BJ (cell line): ENCODE measurements around the gene LRP8. TPM values are rescaled to one million over a fixed set of nuclear protein-coding genes. Genes with fewer than 3 reads are reported as not detected.
A peak's percentile ranks its signal among the peaks of the same experiment; 100 is the strongest.

Experiments used
- CTCF ChIA-PET: fragments of 350-600 bp; formaldehyde crosslinking; extraction: SDS; loops from one replicate; lab custom pipeline; 2021; ENCODE audit warnings: antibody characterized with exemption, inconsistent platforms; lab: Yijun Ruan, JAX
- POLR2A ChIA-PET: fragments of 300-600 bp; sonication (Branson Sonifier 250); formaldehyde crosslinking; extraction: SDS; loops from one replicate; lab custom pipeline; 2021; ENCODE audit warnings: antibody characterized with exemption; lab: Charles Lee
- DNase-seq: peaks from one replicate; pipeline ENCODE4 v3.0.0-alpha.2; 2011; ENCODE audit warnings: low read depth
- H3K27me3 ChIP-seq: 2 replicates; pipeline ENCODE4 v1.6.0; 2011; ENCODE audit warnings: low read length; ENCODE audit not compliant: control insufficient read depth, insufficient read depth
- H3K36me3 ChIP-seq: 2 replicates; pipeline ENCODE4 v1.5.1; 2011; ENCODE audit warnings: low read length; ENCODE audit not compliant: control insufficient read depth, insufficient read depth
- H3K4me3 ChIP-seq: 2 replicates; pipeline ENCODE4 v1.5.1; 2011; ENCODE audit warnings: low read depth, mild to moderate bottlenecking, control low read depth, low read length
- polyA plus RNA-seq: library from polyadenylated mRNA; depleted of rRNA; stranded (reverse); fragments of >200 nt; gene quantifications from 2 replicates; pipeline ENCODE4 v1.2.3, GENCODE V29; 2011
- TF ChIP-seq, protein P1 (sequence below): IDR thresholded peaks from 2 replicates; pipeline ENCODE4 v1.5.1; 2011; ENCODE audit warnings: low read depth, mild to moderate bottlenecking, control low read depth, inconsistent platforms, low read length, moderate library complexity; ENCODE audit not compliant: insufficient read depth

Gene LRP8
- polyA plus RNA-seq, 1 experiment = 18.2 TPM

DNA sequence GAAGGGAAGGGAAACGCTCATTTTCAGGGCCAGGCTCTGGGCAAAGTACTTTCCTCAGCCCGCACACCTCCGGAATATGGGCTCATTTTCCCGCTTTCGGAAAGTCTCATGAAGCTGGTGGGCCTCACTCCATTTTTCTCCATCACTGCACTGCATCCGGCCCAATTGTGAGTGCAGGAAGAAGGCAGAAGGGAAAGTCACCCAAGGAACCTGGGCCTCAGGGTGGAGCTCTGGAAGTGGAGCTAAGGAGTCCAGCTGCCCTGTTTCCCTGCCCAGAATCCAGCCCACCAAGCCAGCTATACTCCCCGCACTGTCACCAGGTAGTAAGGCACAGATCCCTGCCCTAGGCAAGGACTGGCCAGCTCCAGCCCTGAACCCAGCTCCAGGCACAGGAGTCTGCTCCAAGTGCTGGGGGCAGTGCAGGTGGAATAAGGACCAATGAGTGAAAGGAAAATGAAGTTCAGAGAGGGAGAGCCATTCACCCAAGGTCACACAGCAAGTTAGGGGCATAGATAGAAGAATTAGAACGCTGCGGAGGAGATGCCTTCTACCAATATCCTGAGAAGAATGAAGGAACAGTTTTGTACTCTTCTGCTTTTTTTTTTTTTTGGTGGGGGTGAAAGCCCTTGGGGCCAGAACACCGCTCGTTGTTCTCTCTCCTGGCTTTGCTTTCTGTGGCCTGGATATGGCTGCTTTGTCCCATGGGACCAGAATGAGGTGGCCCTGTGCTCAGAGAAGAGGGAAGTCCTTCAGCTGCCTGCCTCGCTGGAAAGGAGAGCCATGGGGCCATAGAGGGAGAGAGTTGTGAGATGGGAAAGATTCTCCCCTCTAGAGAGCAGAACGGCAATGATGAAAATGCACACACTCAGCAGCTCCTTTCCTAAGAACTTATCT, 10.0 kb downstream of the LRP8 start:
- DNase-seq = no peak

DNA sequence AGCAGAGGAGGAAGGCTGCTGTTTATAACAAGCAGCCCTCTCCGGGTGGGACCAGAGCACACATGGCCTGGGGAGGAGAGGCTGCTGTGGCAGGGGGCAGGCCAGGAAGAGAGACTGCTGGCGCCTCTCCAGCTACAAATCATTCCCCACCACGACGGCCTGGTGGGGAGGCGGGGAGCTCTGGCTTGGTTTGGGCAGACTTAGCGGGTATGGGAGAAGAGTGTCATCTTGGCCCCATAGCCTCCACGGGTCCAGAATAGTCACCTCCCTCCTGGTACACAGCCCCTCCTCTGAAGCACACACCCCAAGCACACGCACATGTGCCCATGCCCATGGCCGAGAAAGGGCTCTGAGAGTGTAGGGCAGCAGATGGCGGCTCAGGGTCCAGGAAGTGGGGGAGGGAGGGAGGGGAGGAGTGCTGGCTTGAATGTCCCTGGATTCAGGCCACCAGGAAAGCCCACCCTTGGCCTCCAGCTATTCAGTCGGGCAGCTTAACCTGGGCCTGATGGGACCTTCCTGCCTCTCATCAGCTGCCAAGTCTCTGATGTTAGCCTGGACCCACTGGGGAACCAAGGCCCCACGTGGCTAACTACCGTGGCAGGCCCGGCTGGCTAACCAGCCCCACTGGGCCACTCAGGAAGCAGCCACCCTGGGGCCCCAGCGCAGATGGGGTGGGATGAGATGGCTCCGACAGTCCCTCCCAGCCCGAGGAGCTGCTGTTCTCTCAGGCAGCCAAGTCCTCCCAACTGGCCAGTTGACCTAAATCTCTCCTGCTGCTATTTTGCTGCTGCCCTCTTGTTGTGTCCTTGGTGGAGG, 10.9 kb downstream of the LRP8 start:
- no peaks in the 10 kb centered on the region for H3K27me3 ChIP-seq
- H3K36me3 ChIP-seq = no peaks in the 10 kb centered on the region; the same call in none of the 2 replicates
- no peak for DNase-seq
- CTCF ChIA-PET = interaction anchor here (1.0 to 1.4 kb wide), 2 partner anchors 38 to 76 kb away, joined by 3 to 6 read pairs; no protein-coding TSS in a partner anchor
- TF ChIP-seq, protein P1, sequence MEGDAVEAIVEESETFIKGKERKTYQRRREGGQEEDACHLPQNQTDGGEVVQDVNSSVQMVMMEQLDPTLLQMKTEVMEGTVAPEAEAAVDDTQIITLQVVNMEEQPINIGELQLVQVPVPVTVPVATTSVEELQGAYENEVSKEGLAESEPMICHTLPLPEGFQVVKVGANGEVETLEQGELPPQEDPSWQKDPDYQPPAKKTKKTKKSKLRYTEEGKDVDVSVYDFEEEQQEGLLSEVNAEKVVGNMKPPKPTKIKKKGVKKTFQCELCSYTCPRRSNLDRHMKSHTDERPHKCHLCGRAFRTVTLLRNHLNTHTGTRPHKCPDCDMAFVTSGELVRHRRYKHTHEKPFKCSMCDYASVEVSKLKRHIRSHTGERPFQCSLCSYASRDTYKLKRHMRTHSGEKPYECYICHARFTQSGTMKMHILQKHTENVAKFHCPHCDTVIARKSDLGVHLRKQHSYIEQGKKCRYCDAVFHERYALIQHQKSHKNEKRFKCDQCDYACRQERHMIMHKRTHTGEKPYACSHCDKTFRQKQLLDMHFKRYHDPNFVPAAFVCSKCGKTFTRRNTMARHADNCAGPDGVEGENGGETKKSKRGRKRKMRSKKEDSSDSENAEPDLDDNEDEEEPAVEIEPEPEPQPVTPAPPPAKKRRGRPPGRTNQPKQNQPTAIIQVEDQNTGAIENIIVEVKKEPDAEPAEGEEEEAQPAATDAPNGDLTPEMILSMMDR = no peak
- H3K4me3 ChIP-seq = no peak overlapping the region
- POLR2A ChIA-PET = no interaction called here

More for the DNA sequence above, 10.0 kb downstream of the LRP8 start:
- Histone ChIP-seq H3K27me3 (no peaks in the 10 kb centered on the region), H3K36me3 (no peaks in the 10 kb centered on the region; the same call in none of the 2 replicates), H3K4me3 (no peak overlapping the region)
- TF ChIP-seq, protein P1 = no peak
- ChIA-PET CTCF (interaction anchor here (0.9 to 1.4 kb wide), 3 partner anchors 12 to 75 kb away, joined by 3 to 6 read pairs (median 3); no protein-coding TSS in a partner anchor), POLR2A (no interaction called here)

DNA sequence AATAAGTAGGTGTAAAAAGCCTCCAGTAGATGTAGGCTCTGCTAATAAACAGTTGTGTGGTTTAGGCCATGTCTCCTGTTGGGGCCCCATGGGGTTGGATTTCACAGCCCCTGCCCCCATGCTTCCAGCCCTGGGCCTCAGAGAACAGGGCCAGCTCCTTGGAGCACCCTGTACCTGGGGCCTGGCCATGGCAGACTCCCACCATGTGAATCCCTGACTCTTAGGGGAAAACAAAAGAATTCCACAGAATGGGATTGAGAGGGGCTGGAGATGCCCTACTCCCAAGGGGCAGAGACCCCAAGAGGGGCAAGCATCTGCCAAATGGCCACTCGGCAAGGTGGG, 11.5 kb downstream of the LRP8 start:
- TF ChIP-seq, protein P1 = no peak
- CTCF ChIA-PET = interaction anchor here (1.0 to 1.4 kb wide), 2 partner anchors 38 to 77 kb away, joined by 3 to 6 read pairs; no protein-coding TSS in a partner anchor
- Histone ChIP-seq H3K4me3 (no peak overlapping the region), H3K36me3 (no peaks in the 10 kb centered on the region; the same call in none of the 2 replicates), H3K27me3 (no peaks in the 10 kb centered on the region)
- POLR2A ChIA-PET = no interaction called here
- DNase-seq = no peak

DNA sequence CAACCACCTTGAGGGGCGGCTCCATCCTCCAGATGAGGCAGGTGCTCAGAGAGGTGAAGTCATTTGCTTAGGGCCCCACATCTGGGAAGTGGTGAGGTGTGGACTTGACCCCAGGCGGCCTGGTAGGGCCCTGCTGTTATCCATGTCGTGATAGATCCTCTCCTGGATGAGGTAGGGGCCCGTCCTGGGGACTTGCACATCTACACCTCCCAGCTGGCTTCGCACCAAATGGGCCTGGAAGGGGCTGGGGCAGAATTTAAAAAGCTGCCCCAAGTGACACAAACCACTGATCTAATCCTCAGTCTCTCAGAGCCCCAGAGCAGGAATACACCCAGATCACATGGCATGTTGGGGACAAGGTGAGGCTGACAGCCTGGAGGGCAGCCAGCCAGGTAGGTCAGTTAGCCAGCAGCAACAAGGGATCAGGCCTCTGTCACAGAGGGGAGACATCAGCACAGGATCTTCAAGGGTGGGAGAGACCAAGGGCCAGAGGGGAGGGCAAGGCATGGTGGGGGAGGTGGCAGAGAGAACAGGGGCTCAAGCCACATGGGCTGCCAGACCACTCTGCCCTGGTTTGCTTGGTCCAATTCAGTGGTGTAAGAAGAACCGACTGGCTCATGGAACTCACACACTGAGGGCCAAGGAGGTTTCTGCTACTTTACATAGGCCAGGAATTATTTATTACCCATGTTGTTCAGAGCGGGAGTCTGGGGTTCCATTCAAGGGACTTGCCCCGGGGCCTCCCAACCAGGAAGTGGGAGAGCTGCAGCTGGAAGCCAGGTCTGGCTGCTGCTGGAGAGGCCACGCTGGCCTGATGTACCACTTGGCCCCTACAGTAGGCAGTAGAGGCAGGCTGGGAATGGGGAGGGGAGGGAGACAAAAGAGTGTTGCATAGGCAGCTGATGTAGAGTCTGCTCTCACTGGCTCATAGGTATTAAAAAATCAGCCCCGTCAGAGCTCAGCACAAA, 12.1 kb downstream of the LRP8 start:
- TF ChIP-seq, protein P1 = peak; percentile 42
- no peaks in the 10 kb centered on the region for H3K27me3 ChIP-seq
- POLR2A ChIA-PET = interaction anchor here (0.5 kb wide), 1 partner anchor 38 kb away, joined by 3 read pairs; no protein-coding TSS in a partner anchor
- H3K36me3 ChIP-seq = no peaks in the 10 kb centered on the region; the same call in none of the 2 replicates
- H3K4me3 ChIP-seq = no peak overlapping the region
- DNase-seq = no peak
- CTCF ChIA-PET = interaction anchor here (0.6 kb wide), 1 partner anchor 11 kb away, joined by 3 read pairs; no protein-coding TSS in a partner anchor
